HG03045 (cell line): ENCODE data around the gene ISM2.
A peak's percentile ranks its signal among the peaks of the same experiment; 100 is the strongest.

ENCODE experiments used
- ATAC-seq: cut with Tn5 transposase; IDR thresholded peaks from one replicate; pipeline ENCODE4 v1.9.1; 2021; ENCODE audit warnings: mild to moderate bottlenecking, moderate library complexity; ENCODE audit not compliant: unreplicated experiment

The ISM2 gene

DNA sequence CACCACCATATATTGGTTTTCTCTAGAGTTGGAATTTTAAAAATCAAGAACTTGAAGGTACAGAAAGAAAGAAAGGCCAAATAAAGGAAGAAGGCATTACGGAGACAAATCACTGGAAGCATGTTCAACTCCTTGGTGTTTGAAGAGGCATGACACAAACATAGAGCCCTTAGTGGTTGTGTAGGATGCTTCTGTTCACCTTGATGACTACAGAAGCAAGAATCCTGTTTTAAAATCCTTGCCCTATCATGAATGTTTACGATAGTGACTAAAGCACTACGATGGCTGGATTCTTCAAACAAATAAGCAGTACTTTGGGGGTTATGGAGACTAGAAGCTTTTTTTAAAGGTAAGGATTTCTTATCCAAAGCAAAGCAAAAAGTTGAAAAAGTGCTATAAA is 10.3 kb upstream of the ISM2 start:
- no peak for ATAC-seq

DNA sequence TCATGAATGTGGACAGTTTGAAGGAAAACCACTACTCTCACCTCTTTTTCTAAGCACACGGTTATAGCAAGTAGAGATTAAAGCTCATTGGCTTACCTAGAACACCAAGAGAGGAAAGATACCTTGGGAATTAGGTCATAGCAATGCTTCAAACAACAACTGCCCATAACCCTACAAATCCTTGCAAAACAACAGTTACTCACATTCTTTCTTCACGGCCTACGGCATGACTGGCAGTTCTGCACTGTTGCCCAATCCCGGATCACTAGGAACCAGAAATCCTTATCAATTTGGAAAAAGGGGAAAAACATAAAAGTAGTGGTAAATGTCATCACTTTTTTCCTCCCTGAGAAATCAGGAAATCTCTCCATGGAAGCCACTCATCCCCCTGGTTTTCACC is 9.6 kb upstream of the ISM2 start:
- ATAC-seq, result no peak

DNA sequence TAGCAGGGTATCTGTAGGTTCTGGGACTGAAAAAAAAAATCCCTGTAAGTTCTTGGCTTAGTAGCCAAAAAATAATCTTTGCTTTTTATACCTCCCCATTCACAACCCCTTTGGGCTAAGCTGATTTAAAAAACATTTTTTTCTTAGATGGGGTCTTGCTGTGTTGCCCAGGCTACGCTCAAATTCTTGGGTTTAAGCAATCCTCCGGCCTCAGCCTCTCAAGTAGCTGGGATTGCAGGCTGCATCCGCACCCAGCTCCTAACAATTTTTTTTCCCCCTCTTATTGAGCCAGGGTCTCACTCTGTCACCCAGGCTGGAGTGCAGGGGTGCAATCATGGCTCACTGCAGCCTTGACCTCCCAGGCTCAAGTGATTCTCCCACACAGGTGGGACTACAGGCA is 9.1 kb upstream of the ISM2 start:
- ATAC-seq, result no peak

DNA sequence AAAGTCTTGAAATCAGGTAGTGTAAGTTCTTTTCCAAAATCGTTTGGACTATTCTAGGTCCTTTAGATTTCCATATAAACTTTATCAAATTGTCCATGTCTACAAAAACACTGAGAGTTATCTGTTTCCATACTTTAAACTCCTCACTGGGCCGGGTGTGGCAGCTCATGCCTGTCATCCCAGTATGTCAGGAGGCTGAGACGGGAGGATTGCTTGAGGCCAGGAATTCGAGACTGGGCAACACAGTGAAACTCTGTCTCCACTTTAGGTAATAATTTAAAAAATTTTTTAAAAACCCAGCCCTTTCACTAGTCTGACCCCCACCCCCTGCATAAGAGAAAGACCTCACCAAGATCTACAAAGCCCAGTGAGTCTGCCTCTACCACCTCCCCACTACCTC is 6.4 kb upstream of the ISM2 start:
- ATAC-seq, result no peak

DNA sequence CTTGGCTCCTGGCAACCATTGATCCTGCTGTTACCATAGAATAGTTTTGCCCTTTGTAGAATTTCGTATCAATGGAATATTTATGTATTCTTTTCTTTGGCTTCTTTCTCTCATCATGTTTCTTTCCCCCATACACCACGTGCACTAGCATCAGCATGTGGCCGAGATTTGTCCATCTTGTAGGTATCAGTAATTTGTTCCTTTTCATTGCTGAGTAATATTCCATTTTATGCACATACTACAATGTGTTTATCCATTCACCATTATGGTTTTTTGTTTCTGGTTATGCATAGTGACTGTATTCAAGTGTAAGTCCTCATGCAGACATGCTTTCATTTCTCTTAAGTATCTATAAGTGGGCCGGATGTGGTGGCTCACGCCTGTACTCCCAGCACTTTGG is 4.5 kb upstream of the ISM2 start:
- ATAC-seq, result no peak

DNA sequence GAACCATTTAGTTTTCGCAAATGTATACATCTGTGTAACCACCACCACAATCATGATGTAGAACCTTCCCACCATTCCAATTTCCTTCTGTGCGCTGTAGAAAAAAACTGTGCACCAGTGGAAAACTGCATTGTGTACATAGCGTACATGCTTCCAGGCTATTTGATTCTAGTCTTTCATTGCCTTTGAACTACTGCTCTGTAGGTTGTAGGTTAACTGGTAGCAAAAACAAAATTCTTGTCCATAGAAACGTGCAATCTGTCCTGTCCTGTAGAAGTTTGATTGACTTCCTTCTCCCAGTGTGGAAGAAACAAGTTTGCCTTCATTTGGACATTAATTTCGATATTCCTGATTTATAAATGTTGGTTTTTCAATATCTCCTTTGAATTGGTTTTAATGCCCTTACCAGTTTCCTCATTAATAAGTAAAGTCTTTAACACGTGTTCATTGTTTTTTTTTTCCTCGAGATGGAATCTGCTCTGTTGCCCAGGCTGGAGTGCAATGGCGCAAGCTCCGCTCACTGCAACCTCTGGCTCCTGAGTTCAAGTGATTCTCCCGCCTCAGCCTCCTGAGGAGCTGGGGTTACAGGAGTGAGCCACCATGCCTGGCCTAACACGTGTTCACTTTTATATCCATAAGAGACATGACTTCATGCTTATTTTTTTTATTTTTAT is 3.6 kb upstream of the ISM2 start:
- ATAC-seq, result no peak

DNA sequence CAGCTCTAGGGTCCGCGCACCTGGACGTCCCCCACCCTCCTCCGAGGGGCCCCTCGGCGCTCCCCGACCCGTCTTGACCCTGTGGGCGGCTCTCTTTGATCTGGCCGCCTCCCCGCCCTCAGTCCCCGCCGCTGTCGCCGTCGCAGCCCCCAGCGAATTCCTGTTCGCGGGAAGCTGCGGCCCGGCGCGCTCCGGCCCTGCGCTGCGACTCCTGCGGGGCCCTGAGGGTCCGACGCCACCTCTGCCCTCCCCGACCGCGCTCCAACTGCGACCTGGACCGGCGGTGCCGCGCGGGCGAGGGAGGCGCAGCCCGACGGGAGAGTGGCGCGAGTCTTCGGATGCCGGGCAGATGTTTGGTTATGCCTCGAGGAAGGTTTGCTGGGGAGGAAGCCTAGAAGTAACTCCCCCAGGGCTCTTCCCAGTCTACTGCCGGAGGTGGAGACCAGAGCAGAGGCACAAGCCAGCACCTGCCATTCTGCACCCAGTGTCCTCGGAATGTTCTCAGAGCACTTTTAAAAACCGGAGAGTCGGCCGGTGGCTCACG is 440 bp upstream of the ISM2 start:
- no peak for ATAC-seq

DNA sequence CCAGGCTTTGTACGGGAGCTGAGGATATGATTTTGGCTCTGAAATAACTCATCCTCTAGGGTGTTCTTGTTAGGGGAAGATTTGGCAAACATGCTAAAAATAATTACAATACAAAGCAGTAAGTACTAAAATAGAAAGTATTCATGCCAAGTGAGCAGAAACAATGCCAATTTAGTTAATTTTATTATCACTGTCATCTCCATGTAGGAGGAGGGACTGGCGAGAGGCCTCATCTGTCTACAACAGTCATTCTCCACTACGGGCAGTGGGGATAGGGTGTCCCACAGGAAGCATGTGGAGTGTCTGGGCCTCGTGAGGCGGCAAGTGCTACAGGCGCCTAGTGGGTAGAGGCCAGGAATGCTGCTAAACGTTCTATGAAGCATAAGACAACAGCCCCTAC is 3.3 kb downstream of the ISM2 start:
- no peak for ATAC-seq

DNA sequence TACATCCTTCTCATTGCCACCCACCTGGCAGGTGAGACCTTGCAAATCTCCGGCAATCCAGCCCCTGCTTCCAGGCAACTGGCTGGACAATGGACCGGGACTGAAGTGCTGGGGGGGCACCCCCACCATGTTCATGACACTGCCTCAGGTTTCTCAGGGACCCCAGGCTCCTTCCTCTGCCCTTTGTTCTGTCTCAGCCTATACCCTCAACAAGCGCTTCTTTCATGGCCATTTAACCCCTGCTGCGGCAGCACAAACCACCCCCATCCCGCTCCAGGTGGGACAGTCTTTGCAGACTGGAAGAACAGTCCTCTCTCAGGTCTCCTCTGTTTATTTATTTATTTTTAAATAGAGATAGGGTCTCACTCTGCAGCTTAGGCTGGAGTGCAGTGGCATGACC is 7.6 kb downstream of the ISM2 start:
- ATAC-seq, result no peak

DNA sequence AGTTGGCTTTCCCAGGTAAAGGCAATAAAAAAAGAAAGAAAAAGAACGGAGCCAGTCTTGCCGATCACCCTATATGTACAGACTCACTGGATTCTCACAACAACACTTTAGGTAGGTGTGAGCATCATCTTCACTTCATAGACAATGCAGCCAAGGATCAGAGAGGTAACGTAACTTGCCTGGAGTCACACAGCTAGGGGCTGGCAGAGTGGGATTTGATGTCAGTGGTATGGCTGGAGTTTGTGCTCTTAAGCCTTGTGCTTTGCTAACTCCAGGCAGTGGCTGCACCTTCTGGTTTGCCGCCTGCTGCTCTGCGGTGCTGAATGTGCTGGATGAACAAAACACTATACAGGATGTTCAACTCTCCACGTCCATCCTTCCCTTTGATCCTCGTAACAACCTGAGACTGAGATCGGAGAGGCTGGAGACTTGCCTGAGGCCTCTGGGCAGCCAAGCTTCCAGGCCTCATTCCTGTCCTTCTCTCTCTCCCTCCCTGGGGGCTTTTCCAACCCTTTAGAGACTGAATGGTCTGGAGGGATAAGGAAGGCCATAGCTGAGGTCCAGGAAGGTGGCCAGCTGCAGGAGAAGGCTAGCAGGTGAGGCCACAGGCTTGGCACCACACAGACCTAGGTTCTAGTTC is 8.1 kb downstream of the ISM2 start:
- ATAC-seq, result no peak

DNA sequence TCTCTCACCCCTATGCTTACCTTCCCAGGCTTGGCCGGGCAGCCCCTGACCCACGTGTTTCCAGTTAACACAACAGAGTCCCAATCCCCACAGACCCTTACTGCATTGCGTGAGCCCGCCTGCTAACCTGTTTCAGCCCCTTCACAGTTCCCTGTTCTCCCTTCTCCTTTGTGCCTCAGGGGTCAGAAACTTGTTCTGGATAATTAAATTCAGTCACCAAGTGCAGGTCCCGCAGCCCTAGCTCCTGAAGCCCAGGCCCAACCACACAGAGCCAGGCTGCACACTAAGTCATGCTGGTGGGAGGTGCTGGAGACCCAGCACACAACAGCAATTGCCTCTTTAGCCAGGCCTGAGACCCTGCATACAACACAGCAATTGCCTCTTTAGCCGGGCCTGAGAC is 9.6 kb downstream of the ISM2 start:
- no peak for ATAC-seq

DNA sequence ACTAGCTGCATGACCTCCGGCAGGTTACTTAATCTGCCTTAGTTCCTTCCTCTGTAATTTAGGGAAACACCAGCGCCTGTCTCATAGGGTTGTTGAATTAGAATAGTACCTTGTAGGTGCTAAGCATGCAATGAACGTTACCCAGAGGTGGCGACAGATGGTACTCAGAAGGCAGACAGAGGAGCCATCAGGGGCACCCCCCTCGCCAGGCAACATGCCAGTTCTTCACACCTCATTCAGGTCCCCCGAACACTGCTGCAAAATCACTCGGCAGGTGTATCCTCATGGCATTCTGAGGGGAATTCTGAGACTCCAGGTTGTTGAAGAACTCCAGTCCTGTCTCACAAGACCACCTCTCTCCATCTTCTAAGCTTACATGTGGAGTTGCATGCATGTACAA is 10.1 kb downstream of the ISM2 start:
- no peak for ATAC-seq

DNA sequence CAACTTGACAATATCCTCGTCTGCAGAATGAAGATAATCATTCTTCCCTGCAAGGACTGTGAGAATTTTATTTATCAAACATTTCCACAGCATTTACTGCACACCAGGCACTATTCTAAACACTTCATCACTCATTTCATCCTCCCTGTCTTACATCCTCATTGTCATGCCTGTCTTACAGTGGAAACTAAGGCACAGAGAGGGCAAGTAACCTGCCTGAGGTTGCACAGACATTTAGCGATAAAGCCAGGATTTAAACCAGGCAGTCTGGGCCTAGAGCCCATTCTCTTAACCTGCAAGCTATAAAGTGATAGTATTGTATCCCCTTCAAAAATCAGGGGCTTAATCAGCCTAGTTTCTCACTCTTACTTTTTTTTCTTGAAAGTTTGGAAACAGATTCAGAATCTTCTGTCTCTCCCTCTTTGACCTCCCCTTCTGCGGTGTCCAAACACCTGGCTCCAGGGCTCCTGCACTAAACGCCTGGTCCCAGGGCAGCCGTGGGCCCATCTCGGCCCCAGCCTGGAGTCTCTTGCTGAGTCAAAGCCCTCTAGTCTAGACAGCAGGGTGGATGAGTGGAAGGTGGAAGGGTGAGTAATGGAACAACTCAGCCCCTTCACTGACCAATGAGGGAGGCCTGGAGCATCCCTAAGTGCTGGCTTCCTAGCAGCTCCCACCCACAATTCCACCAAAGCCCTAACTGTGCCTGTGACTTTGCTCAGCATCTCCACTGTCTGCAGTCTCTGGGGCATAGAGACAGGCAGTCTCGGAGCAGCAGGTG is 12.5 kb downstream of the ISM2 start:
- ATAC-seq, result no peak

DNA sequence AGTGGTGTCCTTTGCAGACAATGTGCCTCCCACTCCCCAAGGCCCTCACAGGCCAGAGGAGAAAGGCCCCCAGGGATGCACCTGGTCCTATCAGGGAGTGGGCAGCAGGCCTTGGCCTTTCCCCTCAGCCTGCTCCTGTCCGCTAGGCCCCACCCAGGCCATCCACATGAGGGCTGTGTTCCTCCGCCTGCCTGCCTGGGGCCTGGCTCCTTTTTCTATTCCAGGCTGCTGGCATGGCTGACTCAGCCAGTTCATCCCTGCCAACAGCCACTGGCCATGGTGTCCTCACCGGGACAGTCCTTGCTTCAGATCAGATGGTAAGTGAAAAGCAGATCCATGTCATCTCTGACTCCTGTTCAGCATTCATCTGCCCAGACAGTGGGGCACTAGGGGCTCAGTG is 13.4 kb downstream of the ISM2 start:
- no peak for ATAC-seq

DNA sequence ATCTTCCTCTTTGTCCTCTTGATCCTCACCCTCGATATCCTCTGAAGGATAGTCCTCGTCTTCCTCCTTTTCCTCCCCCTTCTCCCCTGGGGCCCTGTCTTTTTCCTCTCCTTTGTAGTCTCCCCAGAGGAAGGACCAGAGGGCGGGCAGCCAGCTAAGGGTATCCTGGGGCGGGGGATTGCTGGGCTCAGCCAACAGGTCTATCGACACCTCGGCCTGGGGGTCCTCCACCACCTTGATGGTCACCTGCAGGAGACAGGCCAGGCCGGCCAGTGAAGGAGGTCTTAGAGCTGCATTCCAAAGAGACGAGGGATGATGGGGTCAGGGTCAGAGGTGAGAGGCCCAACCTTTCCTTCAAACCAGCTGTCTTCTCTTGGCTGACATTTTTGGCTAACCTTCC is 16.2 kb downstream of the ISM2 start:
- ATAC-seq, result no peak

DNA sequence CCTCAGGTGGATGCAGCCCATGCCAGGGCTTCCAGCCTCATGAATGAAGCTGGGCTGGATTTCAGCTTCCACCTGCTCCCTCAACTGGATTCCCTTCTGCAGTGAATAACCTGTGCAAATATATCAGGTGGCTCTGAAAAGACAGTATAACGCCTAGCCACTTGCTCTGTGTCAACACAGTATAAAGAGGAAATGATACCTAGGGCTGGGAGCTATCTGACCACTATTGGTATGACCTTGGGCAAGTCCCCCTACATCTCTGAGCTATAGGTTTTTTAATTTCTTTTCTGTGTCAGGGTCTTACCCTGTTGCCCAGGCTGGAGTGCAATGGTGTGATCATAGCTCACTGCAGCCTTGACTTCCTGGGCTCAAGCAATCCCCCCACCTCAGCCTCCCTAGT is 19.8 kb downstream of the ISM2 start:
- peak; percentile 80 for ATAC-seq

DNA sequence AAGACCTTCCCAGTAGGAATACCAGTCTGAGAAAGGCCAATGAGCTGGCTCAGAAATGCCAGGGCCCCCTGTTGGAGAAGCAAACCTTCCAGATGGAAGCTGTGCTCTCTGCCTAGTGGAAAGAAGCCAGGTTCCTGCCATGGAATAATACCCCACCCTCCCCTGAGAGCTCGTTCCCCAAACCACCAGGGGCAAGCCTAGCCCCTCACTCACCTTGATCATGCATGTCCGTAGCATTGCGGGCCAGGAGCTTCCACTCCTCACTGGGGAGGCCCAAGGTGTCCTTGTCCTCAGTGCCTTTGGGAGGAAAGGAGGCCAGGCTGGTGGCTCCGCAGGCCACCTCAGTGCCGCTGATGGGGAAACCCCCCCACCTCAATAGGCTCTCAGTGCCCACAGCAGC is 20.6 kb downstream of the ISM2 start:
- no peak for ATAC-seq

DNA sequence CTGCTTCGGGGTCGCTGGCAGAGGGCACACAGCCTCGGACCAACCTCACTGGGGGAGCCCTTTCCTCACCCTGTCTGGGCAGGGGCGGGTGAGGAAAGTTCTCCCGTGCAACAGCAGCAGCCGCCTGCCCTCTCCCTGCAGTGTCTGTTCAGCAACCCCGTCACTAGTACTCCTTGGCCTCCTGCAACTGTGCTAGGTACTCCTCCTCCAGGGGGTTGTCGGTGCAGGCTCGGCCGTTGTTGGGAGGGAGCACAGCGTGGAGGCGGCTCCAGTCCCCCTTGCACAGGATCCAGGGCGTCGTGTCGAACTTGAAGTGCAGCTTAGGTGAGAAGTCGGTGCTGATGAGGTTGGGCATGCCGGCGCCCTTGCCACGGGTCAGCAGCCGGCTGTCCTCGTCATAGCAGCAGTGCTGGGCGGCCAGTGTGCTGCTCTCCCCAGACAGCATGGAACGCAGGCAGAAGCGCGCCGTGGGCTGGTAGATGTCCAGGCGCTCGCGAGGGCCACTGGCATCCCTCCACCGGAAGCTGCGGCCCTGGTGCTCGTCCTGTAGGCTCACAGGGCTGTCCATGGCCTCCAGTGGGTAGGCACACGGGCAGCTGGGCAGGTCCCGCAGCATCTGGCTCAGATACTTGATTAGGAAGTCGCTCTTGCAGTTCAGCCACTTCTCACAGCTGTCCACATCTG is 23.0 kb downstream of the ISM2 start:
- no peak for ATAC-seq

DNA sequence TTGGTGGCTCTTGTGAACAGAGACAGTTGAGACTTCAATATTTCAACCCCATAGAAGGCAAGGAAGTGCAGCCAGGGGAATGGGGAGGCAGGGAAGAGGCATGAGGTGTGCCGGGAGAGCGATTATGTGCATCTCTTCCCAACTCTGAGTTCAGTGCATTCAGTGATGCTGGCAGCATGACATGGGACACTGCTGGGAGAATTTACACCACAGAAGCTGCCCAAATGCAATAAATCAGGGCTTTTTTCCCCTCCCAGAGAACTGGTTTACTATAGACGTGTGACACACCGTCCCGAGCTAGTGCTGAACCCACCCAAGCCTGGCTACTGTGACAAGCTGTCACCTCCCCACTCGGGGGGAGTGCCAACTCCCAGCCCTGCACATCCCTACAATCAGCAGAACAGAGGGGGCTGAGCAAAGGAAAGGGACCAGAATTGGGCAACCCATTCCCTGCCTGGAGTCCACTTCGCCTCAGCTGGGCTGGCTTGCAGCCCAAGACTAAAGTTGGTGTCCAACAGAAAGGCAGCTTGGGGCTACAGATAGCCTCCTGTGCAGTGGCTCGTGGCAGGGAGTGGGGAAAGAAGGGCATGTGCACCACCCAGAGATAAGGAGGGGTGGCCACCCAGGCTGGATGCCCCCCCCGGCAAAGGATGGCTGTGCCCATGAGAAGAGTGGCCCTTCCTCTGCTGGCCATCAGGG is 24.0 kb downstream of the ISM2 start:
- ATAC-seq, result no peak

DNA sequence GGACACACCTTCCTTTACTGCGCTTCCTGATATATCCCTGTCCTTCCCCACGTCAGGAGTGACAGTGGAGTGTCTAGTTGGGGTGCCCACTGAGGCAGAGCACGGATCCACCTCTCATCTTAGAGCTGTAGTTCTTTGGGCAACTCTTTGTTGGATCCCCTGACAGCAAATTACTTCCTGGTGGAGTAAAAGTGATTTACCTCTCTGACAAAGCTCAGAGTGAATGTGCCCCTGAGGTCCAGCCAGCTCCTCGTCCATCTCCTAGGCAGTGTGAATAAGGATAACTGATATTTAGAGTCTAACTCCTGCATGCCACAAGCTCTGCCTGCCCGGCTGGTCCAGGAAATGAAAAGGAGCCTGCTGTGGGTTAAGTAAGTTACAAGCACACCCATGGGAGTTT is 24.7 kb downstream of the ISM2 start:
- no peak for ATAC-seq
